GM12878 (cell line): Measurements from ENCODE around the gene GRK5. TPM values are rescaled to one million over a fixed set of nuclear protein-coding genes. Genes with fewer than 3 reads are reported as not detected.

ENCODE experiments used
- ATF7 ChIP-seq: fragments of 450-650 bp; IDR thresholded peaks from 2 replicates; pipeline ENCODE4 v1.6.1; 2016; ENCODE audit warnings: low read depth, mild to moderate bottlenecking
- BACH1 ChIP-seq: fragments of 450-650 bp; IDR thresholded peaks from 2 replicates; pipeline ENCODE4 v1.6.1; 2017; ENCODE audit warnings: mild to moderate bottlenecking, borderline replicate concordance
- BHLHE40 ChIP-seq, 2 experiments: fragments of 450-650 bp in 1 of 2; IDR thresholded peaks; 2 replicates each; pipeline ENCODE4 v1.6.1; 2011 to 2017; ENCODE audit warnings: low read depth in 2 of 2, borderline replicate concordance in 1 of 2, improper control_type of control experiment in 1 of 2, low read length in 1 of 2, mild to moderate bottlenecking in 1 of 2
- CBFB ChIP-seq: IDR thresholded peaks from 2 replicates; pipeline ENCODE4 v1.6.1; 2016; ENCODE audit warnings: antibody characterized with exemption, low read depth
- CEBPB ChIP-seq, 2 experiments: fragments of 150-350 bp in 1 of 2; IDR thresholded peaks; 2 replicates each; pipeline ENCODE4 v1.6.1; 2012 to 2014; ENCODE audit warnings: low read depth in 2 of 2, low read length in 2 of 2, borderline replicate concordance in 1 of 2, inconsistent platforms in 1 of 2
- CREM ChIP-seq: IDR thresholded peaks from 2 replicates; pipeline ENCODE4 v1.6.1; 2014; ENCODE audit warnings: antibody characterized with exemption, low read depth
- CUX1 ChIP-seq: IDR thresholded peaks from 2 replicates; pipeline ENCODE4 v1.6.1; 2012; ENCODE audit warnings: improper control_type of control experiment, low read depth, low read length; ENCODE audit not compliant: insufficient replicate concordance
- EED ChIP-seq: sonication (generic); IDR thresholded peaks from 2 replicates; pipeline ENCODE4 v1.6.1; 2016; ENCODE audit warnings: antibody characterized with exemption, low read depth
- IKZF1 ChIP-seq: fragments of 450-650 bp; conservative IDR thresholded peaks from 2 replicates; pipeline ENCODE4 v1.6.1; 2017; ENCODE audit warnings: antibody characterized with exemption, mild to moderate bottlenecking
- IKZF2 ChIP-seq, 2 experiments: fragments of 450-650 bp; IDR thresholded peaks; 2 replicates each; pipeline ENCODE4 v1.6.1; 2017; ENCODE audit warnings: mild to moderate bottlenecking in 2 of 2, moderate library complexity in 2 of 2
- IRF4 ChIP-seq: IDR thresholded peaks from 2 replicates; pipeline ENCODE4 v1.6.1; 2011; ENCODE audit warnings: low read depth, low read length
- JUNB ChIP-seq: IDR thresholded peaks from 2 replicates; pipeline ENCODE4 v1.6.1; 2016; ENCODE audit warnings: antibody characterized with exemption, mild to moderate bottlenecking
- PKNOX1 ChIP-seq: fragments of 450-650 bp; IDR thresholded peaks from 2 replicates; pipeline ENCODE4 v1.6.1; 2016; ENCODE audit warnings: mild to moderate bottlenecking
- RFX5 ChIP-seq: IDR thresholded peaks from 2 replicates; pipeline ENCODE4 v1.6.1; 2011; ENCODE audit warnings: low read depth, low read length, improper control_type of control experiment
- SMAD1 ChIP-seq: fragments of 450-650 bp; IDR thresholded peaks from 2 replicates; pipeline ENCODE4 v1.6.1; 2018; ENCODE audit warnings: mild to moderate bottlenecking, low read depth; ENCODE audit not compliant: partially characterized antibody
- SUPT20H ChIP-seq: IDR thresholded peaks from 2 replicates; pipeline ENCODE4 v1.6.1; 2011; ENCODE audit warnings: low read depth, mild to moderate bottlenecking, low read length, moderate library complexity, borderline replicate concordance; ENCODE audit not compliant: control insufficient read depth
- polyA plus RNA-seq, 11 experiments: library from polyadenylated mRNA; depleted of rRNA in 4 of 11; unstranded in 6 of 11; stranded (reverse) in 5 of 11; fragments of >200 nt; fragmentation: Nextera tagmentation in 4 of 11; fragmentation: Illumina TruSeq in 1 of 11; extraction: Ambion mirVana in 4 of 11; extraction: Trizol in 1 of 11; gene quantifications; 1 replicate in 1 of 11; 2 replicates in 10 of 11; pipeline versions ENCODE4 v1.2.1 to v1.2.3, GENCODE V29; 2011 to 2016; ENCODE audit warnings: inconsistent platforms in 2 of 11, missing spikeins in 2 of 11, low read depth in 1 of 11
- total RNA-seq, 4 experiments: library from RNA; depleted of rRNA in 3 of 4; stranded (reverse); fragments of >200 nt in 3 of 4; fragmentation: Illumina TruSeq in 1 of 4; extraction: Trizol in 1 of 4; gene quantifications; 2 replicates each; pipeline versions ENCODE4 v1.2.1 to v1.2.3, GENCODE V29; 2013 to 2021

GRK5 gene
- total and polyA plus RNA-seq, 10 of the 15 experiments (the other 5 are each of a cell fraction or from before 2014, with no cell fraction given), result 0.11 to 22.1 (median 10.0) TPM

- TF ChIP-seq PKNOX1 (no peak), BACH1 (no peak), CBFB (0 out of 2 replicates have a peak, but pooled peaks have one; percentile 58), CUX1 (no peak), CEBPB (IDR thresholded peaks at IDR 0.05; ENCODE audit: borderline replicate concordance in 1 of 2, low read depth in 2 of 2, low read length in 2 of 2) (0 out of 4 replicates have a peak, but pooled peaks of 1 of the 2 experiments have one; percentile 9), CREM (peak; percentile 79), BHLHE40 (IDR thresholded peaks at IDR 0.05; ENCODE audit: borderline replicate concordance in 1 of 2, low read depth in 2 of 2, low read length in 1 of 2) (no peak; a peak in 1 of 4 replicates), SUPT20H (no peak), IKZF2 (IDR thresholded peaks at IDR 0.05) (peak; percentile 57 to 65), RFX5 (no peak), JUNB (0 out of 2 replicates have a peak, but pooled peaks have one; percentile 68), IRF4 (peak; percentile 82), SMAD1 (no peak), ATF7 (peak; percentile 41; the same call in 1 of the 2 replicates), EED (peak; percentile 81), IKZF1 (peak; percentile 49)
Measured at GRCh38 chr10:119315128-119316001, 108.0 kb downstream of the GRK5 start (continued).
